GM10266 (cell line): ENCODE results near the gene ZFP3.
"Not testable (repeated sequence)": the region's sequence is repeated elsewhere in the genome, so short reads cannot be mapped to it uniquely, and the experiment has no call there.

Experiments
- DNase-seq: peaks from one replicate; pipeline ENCODE4 v3.0.0; 2012; ENCODE audit errors: extremely low spot score
- TF ChIP-seq, protein P1 (sequence below): IDR thresholded peaks from 2 replicates; pipeline ENCODE4 v1.5.1; 2012; ENCODE audit warnings: mild to moderate bottlenecking, low read depth; ENCODE audit not compliant: control insufficient read depth, insufficient read depth; ENCODE audit errors: missing control alignments

Gene ZFP3

GRCh38 chr17:5128905-5129535 is 50.8 kb downstream of the ZFP3 start:
- no peak for DNase-seq
- TF ChIP-seq, protein P1, sequence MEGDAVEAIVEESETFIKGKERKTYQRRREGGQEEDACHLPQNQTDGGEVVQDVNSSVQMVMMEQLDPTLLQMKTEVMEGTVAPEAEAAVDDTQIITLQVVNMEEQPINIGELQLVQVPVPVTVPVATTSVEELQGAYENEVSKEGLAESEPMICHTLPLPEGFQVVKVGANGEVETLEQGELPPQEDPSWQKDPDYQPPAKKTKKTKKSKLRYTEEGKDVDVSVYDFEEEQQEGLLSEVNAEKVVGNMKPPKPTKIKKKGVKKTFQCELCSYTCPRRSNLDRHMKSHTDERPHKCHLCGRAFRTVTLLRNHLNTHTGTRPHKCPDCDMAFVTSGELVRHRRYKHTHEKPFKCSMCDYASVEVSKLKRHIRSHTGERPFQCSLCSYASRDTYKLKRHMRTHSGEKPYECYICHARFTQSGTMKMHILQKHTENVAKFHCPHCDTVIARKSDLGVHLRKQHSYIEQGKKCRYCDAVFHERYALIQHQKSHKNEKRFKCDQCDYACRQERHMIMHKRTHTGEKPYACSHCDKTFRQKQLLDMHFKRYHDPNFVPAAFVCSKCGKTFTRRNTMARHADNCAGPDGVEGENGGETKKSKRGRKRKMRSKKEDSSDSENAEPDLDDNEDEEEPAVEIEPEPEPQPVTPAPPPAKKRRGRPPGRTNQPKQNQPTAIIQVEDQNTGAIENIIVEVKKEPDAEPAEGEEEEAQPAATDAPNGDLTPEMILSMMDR: no peak

DNA sequence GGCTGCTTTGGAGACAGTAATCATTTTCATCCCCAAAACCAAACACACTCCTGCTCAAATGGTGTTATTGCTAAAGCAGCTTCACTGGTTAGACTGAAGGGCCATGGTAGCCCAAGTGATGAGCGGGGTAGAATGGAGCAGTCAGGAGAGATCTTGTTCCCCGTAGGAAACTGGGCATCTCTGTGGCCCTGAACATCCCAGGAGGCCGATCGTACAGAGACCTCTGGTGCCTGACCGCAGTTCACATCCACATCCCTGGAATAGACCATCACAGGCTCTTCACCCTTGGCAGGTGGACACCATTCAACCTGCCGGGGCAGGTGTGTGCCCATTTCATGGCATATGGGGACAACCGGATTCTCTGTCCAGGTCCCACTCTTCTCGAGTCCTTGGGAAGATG is 51.5 kb downstream of the ZFP3 start:
- DNase-seq: not testable (repeated sequence)

DNA sequence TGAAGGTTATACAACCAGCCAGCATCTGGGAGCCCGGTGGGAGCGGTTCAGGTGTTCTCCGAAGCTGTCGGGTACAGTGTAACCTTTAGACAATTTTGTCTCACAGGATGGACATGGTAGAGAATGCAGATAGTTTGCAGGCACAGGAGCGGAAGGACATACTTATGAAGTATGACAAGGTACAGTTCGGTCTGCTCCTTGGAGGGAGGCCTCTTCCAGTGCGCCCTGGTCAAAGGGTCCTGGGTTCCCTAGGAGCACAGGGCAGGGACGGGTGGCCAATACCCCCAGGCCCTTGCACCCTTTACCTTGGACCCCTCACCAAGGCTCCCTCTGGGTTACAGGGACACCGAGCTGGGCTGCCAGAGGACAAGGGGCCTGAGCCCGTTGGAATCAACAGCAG is 52.0 kb downstream of the ZFP3 start:
- not testable (repeated sequence) for DNase-seq

- DNase-seq: not testable (repeated sequence)
Observed at GRCh38 chr17:5130687-5131086, 52.4 kb downstream of the ZFP3 start.

DNA sequence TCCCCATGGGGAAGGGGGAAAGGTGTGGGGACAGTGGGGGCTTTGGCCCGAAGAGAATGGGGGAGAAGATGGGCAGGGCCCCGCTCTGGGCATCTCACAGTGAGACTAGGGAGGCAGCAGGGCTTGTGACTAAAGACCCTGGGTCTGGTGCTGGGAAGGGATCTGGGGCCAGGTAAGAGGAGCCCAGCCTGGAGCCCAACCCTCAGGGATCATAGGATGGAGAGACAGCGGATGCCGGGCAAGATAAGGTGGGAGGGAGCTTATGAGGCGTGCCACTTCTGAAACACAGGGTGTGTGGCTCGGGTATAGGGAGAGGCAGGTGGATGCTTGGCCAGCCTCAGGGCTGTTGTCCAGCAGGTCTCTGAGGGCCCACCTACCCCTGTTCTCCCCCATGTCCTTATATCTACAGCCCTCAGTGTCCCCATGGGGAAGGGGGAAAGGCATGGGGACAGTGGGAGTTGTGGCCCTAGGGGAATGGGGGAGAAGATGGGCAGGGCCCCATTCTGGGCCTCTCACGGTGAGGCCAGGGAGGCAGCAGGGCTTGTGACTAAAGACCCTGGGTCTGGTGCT is 53.0 kb downstream of the ZFP3 start:
- no peak for DNase-seq
- TF ChIP-seq, protein P1: no peak

DNA sequence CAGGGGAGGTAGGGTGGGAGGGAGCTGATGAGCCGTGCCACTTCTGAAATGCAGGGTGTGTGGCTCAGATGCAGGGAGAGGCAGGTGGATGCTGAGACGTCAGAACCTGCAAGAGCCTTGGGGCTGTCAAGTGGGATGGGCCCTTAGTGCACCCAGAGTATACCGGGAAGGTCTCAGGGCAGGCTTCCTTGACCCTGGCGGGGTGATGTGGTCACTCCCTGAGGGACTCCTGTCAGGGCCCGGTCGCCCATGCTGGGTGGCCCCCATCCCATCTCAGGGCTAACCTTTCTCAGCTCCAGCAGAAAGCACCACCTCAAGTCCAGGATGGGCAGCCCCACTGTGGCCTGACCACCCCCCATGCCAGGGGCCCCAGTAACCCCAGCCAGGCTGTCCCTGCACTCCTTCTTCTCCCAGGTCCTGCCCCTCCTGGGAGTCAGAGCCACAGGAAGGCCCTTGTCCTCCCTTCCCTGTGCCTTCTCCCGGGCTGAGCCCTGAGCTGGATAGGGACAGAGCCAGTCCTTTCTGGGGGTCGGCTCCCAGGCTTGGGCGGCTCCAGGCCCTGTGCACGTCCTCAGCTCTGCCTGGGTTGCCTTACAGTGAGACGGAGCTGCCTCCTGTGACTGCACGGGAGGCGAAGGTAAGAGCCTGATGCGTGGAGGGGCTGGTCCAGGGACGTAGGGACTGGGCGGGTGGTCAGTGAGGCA is 53.7 kb downstream of the ZFP3 start:
- DNase-seq: not testable (repeated sequence)

DNA sequence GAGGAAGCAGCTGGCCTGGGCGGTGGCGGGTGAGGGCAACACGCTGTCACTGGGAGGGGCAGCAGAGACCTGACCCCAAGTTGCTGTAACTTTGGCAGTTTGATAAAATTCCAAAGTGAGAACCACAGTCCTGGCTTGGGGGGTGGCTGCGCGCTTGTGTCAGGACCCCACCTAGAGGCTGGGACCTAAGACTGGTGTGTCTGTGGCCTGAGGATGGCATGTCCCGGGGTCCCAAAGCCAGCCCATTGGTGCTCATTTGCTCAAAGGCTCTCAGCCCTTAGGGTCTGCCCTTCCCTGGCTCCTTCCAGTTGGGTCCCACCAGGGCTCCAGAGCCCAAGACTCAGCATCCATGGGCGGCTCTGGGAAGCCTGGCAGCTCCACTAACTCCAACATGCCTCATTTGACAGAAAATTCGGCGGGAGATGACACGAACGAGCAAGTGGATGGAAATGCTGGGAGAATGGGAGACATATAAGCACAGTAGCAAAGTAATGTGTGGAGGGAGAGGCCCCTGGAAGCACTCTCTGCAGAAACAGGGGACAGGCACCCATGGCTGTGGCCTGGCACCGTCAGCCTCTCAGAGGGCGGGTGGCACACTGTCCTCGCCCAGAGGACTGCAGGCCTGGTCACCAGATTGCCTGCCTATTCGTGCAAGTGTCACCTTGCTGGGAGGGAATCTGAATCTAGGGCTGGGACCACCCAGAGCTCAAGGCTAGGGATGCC is 54.4 kb downstream of the ZFP3 start:
- not testable (repeated sequence) for DNase-seq

DNA sequence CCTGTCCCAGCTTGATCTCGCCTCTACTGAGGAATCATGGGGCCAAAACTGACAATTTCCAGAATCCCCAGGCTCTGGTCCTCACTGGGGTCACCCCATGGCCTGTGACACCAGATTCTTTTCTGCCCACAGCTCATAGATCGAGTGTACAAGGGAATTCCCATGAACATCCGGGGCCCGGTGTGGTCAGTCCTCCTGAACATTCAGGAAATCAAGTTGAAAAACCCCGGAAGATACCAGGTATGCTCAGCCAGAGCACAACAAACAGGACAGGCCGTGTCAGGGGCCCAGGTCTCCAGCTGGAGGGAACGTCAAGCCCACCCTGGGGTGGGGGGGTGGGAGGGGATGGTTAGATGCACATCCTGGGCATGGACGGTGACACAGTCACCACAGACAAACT is 55.0 kb downstream of the ZFP3 start:
- TF ChIP-seq, protein P1: no peak
- no peak for DNase-seq

GRCh38 chr17:5133961-5134360 is 55.7 kb downstream of the ZFP3 start:
- not testable (repeated sequence) for DNase-seq

DNA sequence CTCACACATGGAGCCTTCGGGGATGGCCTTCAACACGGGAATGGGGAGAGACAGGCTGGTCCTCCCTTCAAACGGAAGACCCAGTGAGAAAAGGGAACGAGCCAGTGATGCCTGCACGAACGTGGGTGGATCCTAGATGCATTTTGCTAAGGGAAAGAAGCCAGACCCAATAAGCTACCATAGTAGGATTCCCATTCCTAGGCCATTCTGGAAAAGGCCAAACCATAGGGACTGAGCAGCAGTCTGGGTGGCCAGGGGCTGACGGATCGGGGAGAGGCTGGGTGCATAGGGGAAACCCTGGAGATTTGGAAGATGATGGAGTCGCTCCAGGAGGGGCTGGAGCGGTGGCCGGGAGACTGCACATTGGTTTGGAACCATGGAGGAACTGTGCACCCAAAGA is 56.3 kb downstream of the ZFP3 start:
- not testable (repeated sequence) for DNase-seq

GRCh38 chr17:5135131-5135712 is 57.0 kb downstream of the ZFP3 start:
- not testable (repeated sequence) for DNase-seq
